A549 (cell line): ENCODE results near the gene ZFC3H1. TPM values are rescaled to one million over a fixed set of nuclear protein-coding genes. Genes with fewer than 3 reads are reported as not detected.

Experiments
- ATAC-seq, 2 experiments: fragments of 200-7000 bp in 1 of 2; fragments of >200 bp in 1 of 2; cut with Nextera tagmentation in 1 of 2; cut with Tn5 transposase in 1 of 2; 3 replicates each; pipeline versions ENCODE4 v1.8.0 to v1.9.1; 2018 to 2020; ENCODE audit warnings: mild to moderate bottlenecking in 1 of 2, moderate library complexity in 1 of 2
- CTCF ChIA-PET: fragments of 300-600 bp; sonication (Branson Sonifier 250); formaldehyde crosslinking; extraction: SDS; loops from one replicate; lab custom pipeline; 2021; ENCODE audit warnings: antibody characterized with exemption, inconsistent platforms; lab: Yijun Ruan, JAX
- POLR2A ChIA-PET: fragments of 350-600 bp; formaldehyde crosslinking; extraction: SDS; loops from one replicate; lab custom pipeline; 2021; ENCODE audit warnings: antibody characterized with exemption, inconsistent platforms; lab: Yijun Ruan, JAX
- DNase-seq, 2 experiments: peaks; one replicate each; pipeline versions ENCODE4 v3.0.0 to v3.0.0-alpha.2; 2011 to 2016; ENCODE audit warnings: low read depth in 1 of 2, low spot score in 1 of 2
- FAIRE-seq: peaks from 2 replicates; lab custom pipeline; 2011; peaks lifted over from hg19 to GRCh38; lab: Jason Lieb, UNC
- H3K27ac ChIP-seq, 2 experiments: fragments of >200 bp; sonication (Bioruptor Twin); formaldehyde crosslinking; 3 replicates each; pipeline ENCODE4 v1.5.1; 2016 to 2017
- H3K4me1 ChIP-seq: fragments of >200 bp; sonication (Bioruptor Twin); formaldehyde crosslinking; 3 replicates; pipeline ENCODE4 v1.6.1; 2016
- H3K4me2 ChIP-seq: fragments of >200 bp; sonication (Bioruptor Twin); formaldehyde crosslinking; 3 replicates; pipeline ENCODE4 v1.6.1; 2016
- H3K4me3 ChIP-seq: fragments of >200 bp; sonication (Bioruptor Twin); formaldehyde crosslinking; 3 replicates; pipeline ENCODE4 v1.5.1; 2016
- H3K9me3 ChIP-seq: fragments of >200 bp; sonication (Bioruptor Twin); formaldehyde crosslinking; 3 replicates; pipeline ENCODE4 v1.6.1; 2016
- BHLHE40 ChIP-seq: IDR thresholded peaks from 2 replicates; pipeline ENCODE4 v1.6.1; 2012; ENCODE audit warnings: low read depth, low read length, inconsistent platforms
- CEBPB ChIP-seq, 2 experiments: fragments of >200 bp in 1 of 2; sonication (Bioruptor Twin) in 1 of 2; formaldehyde crosslinking in 1 of 2; IDR thresholded peaks; 2 replicates each; pipeline ENCODE4 v1.6.1; 2012 to 2016
- CHD2 ChIP-seq: fragments of 150-350 bp; IDR thresholded peaks from 2 replicates; pipeline ENCODE4 v1.6.1; 2014; ENCODE audit warnings: low read length; ENCODE audit not compliant: partially characterized antibody
- CTCF ChIP-seq: fragments of >200 bp; sonication (Bioruptor Twin); formaldehyde crosslinking; IDR thresholded peaks from 3 replicates; pipeline ENCODE4 v1.5.1; 2016
- ESRRA ChIP-seq: fragments of 150-350 bp; IDR thresholded peaks from 2 replicates; pipeline ENCODE4 v1.6.1; 2014; ENCODE audit warnings: mild to moderate bottlenecking, low read length, borderline replicate concordance
- FOSB ChIP-seq: fragments of 250-450 bp; sonication (Bioruptor Pico); IDR thresholded peaks from 2 replicates; pipeline ENCODE4 v1.5.0; 2020; ENCODE audit warnings: mild to moderate bottlenecking, moderate library complexity
- FOXS1 ChIP-seq: fragments of 250-450 bp; sonication (Bioruptor Pico); IDR thresholded peaks from 2 replicates; pipeline ENCODE4 v1.5.0; 2020; ENCODE audit warnings: mild to moderate bottlenecking, moderate library complexity
- HOXA7 ChIP-seq: fragments of 250-450 bp; sonication (Bioruptor Pico); IDR thresholded peaks from 2 replicates; pipeline ENCODE4 v1.5.0; 2020; ENCODE audit warnings: mild to moderate bottlenecking, moderate library complexity
- HOXB5 ChIP-seq: fragments of 250-450 bp; sonication (Bioruptor Pico); IDR thresholded peaks from 2 replicates; pipeline ENCODE4 v1.5.0; 2020; ENCODE audit warnings: mild to moderate bottlenecking, moderate library complexity
- JUN ChIP-seq, 2 experiments: fragments of >200 bp; sonication (Bioruptor Twin); formaldehyde crosslinking; IDR thresholded peaks; 2 replicates in 1 of 2; 3 replicates in 1 of 2; pipeline ENCODE4 v1.6.1; 2016 to 2017
- KDM1A ChIP-seq: fragments of 200-600 bp; sonication (generic); IDR thresholded peaks from 2 replicates; pipeline ENCODE4 v1.6.1; 2016; ENCODE audit warnings: low read depth, mild to moderate bottlenecking
- KDM5A ChIP-seq: fragments of 200-600 bp; sonication (generic); IDR thresholded peaks from 2 replicates; pipeline ENCODE4 v1.6.1; 2016; ENCODE audit warnings: antibody characterized with exemption, mild to moderate bottlenecking
- MAX ChIP-seq: IDR thresholded peaks from 2 replicates; pipeline ENCODE4 v1.6.1; 2012
- MYC ChIP-seq: IDR thresholded peaks from 2 replicates; pipeline ENCODE4 v1.6.1; 2012; ENCODE audit warnings: mild to moderate bottlenecking, inconsistent platforms, low read length, improper control_type of control experiment, borderline replicate concordance
- NR3C1 ChIP-seq: fragments of >200 bp; sonication (Bioruptor Twin); formaldehyde crosslinking; IDR thresholded peaks from 3 replicates; pipeline ENCODE4 v1.6.1; 2017
- PBX3 ChIP-seq: IDR thresholded peaks from 2 replicates; pipeline ENCODE4 v1.6.1; 2012
- POLR2A ChIP-seq: IDR thresholded peaks from 2 replicates; pipeline ENCODE4 v1.6.1; 2012; ENCODE audit warnings: mild to moderate bottlenecking, low read length
- REST ChIP-seq: fragments of 200-600 bp; sonication (generic); IDR thresholded peaks from 2 replicates; pipeline ENCODE4 v1.6.1; 2016; ENCODE audit warnings: antibody characterized with exemption, mild to moderate bottlenecking, moderate library complexity
- RFX5 ChIP-seq: fragments of 450-650 bp; IDR thresholded peaks from 2 replicates; pipeline ENCODE4 v1.7.1; 2014; ENCODE audit warnings: antibody characterized with exemption, mild to moderate bottlenecking, moderate library complexity
- SMC3 ChIP-seq: fragments of >200 bp; sonication (Bioruptor Twin); formaldehyde crosslinking; IDR thresholded peaks from 3 replicates; pipeline ENCODE4 v1.6.1; 2018; ENCODE audit warnings: inconsistent platforms
- TFCP2L1 ChIP-seq: fragments of 250-450 bp; sonication (Bioruptor Pico); IDR thresholded peaks from 2 replicates; pipeline ENCODE4 v1.5.0; 2021; ENCODE audit warnings: mild to moderate bottlenecking
- ZC3H11A ChIP-seq: fragments of 450-650 bp; IDR thresholded peaks from 2 replicates; pipeline ENCODE4 v1.6.1; 2014; ENCODE audit warnings: antibody characterized with exemption, mild to moderate bottlenecking
- ZSCAN20 ChIP-seq: fragments of 250-450 bp; sonication (Bioruptor Pico); IDR thresholded peaks from 2 replicates; pipeline ENCODE4 v1.8.0; 2022; ENCODE audit warnings: mild to moderate bottlenecking, moderate library complexity
- WGBS: methylation state at CpG from one replicate; pipeline ENCODE4 v1.1.6; 2017; ENCODE audit errors: missing lambda C conversion rate; 5-methylcytosine and 5-hydroxymethylcytosine counted together
- polyA minus RNA-seq: library from RNA; depleted of rRNA, polyadenylated mRNA; stranded (reverse); fragments of >200 nt; gene quantifications from 2 replicates; pipeline ENCODE4 v1.2.3, GENCODE V29; 2011; rRNA and poly(A)+ RNA removed
- polyA plus RNA-seq, 4 experiments: library from polyadenylated mRNA; depleted of rRNA in 3 of 4; stranded (reverse); fragments of >200 nt; fragmentation: RNase III in 1 of 4; extraction: RNeasy Plus Mini Kit Qiagen cat#74134 plus additional on column Dnase treatment in 1 of 4; gene quantifications; 2 replicates in 3 of 4; 3 replicates in 1 of 4; pipeline ENCODE4 v1.2.3, GENCODE V29; 2011 to 2017
- TF ChIP-seq, protein P1 (sequence below): fragments of 150-350 bp; IDR thresholded peaks from 2 replicates; pipeline ENCODE4 v1.6.1; 2014; ENCODE audit warnings: low read depth, mild to moderate bottlenecking, low read length

The ZFC3H1 gene, protein sequence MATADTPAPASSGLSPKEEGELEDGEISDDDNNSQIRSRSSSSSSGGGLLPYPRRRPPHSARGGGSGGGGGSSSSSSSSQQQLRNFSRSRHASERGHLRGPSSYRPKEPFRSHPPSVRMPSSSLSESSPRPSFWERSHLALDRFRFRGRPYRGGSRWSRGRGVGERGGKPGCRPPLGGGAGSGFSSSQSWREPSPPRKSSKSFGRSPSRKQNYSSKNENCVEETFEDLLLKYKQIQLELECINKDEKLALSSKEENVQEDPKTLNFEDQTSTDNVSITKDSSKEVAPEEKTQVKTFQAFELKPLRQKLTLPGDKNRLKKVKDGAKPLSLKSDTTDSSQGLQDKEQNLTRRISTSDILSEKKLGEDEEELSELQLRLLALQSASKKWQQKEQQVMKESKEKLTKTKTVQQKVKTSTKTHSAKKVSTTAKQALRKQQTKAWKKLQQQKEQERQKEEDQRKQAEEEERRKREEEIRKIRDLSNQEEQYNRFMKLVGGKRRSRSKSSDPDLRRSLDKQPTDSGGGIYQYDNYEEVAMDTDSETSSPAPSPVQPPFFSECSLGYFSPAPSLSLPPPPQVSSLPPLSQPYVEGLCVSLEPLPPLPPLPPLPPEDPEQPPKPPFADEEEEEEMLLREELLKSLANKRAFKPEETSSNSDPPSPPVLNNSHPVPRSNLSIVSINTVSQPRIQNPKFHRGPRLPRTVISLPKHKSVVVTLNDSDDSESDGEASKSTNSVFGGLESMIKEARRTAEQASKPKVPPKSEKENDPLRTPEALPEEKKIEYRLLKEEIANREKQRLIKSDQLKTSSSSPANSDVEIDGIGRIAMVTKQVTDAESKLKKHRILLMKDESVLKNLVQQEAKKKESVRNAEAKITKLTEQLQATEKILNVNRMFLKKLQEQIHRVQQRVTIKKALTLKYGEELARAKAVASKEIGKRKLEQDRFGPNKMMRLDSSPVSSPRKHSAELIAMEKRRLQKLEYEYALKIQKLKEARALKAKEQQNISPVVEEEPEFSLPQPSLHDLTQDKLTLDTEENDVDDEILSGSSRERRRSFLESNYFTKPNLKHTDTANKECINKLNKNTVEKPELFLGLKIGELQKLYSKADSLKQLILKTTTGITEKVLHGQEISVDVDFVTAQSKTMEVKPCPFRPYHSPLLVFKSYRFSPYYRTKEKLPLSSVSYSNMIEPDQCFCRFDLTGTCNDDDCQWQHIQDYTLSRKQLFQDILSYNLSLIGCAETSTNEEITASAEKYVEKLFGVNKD (N-terminal part only)
- polyA plus RNA-seq (2011; rRNA removed), result 45.2 and 58.3 TPM in 2 replicates
- polyA plus RNA-seq (2012; cell fraction: cytosol; rRNA removed), result 5.9 and 6.9 TPM in 2 replicates
- 23.2 and 32.8 TPM in 2 replicates for polyA plus RNA-seq (2012; cell fraction: nucleus; rRNA removed)
- 15.2 to 18.9 TPM (median 17.3 TPM) in 3 replicates for polyA plus RNA-seq (2017; fragmentation: RNase III; extraction: RNeasy Plus Mini Kit Qiagen cat#74134 plus additional on column Dnase treatment)
- polyA minus RNA-seq, result 15.0 and 16.9 TPM in 2 replicates

DNA sequence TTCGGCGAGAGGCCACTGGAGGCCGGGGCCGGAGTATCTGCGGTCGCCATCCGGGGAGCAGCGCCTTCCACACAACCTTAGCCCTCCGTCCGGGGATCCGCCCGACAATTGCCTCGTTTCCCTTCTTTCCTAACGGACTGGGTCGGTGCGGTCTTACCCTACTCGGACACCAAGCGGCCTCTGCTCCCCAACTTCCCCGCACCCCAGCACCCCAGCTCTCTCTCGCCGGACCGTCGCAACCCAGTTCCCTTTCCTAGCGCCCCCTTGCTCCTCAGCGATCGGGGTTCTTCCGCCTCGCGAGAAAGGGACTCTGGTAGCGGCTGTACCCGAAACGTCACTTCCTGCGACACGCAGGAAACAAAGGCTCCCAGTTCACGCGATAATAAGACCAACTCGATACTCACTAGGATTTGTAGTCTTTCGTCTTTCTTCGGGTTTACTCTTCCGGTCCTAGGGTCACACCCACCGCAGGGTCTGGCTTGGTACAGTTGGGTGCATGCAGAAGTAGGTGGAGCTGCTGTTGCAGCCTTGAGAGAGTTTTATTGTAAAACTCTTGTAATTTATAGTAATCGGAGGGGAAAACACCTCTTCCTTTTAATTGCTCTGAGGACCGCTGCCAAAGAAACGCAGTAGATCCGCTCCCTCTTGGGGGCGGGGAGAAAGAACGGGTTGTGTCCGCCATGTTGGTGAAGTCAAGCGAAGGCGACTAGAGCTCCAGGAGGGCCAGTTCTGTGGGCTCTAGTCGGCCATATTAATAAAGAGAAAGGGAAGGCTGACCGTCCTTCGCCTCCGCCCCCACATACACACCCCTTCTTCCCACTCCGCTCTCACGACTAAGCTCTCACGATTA is at the start of gene ZFC3H1, which contains the start of gene THAP2:
TSS of gene ZFC3H1 (minus strand) at position 288 of the 850 bp plus-strand sequence. CDS start at position 50, 238 bp downstream.
TSS of gene THAP2 (plus strand) at position 741 of the 850 bp plus-strand sequence. CDS start 209 bp downstream, outside the sequence.
- Histone ChIP-seq H3K4me1 (peaks cover 18% of the 10 kb centered on the region; the same call in 2 of the 3 replicates), H3K9me3 (no peaks in the 10 kb centered on the region), H3K27ac (peak within 1 kb of the TSS; percentile 84 to 92), H3K4me3 (peak within 1 kb of the TSS; percentile 69), H3K4me2 (peak within 1 kb of the TSS; percentile 92)
- FAIRE-seq (peak; percentile 85), DNase-seq (peak; percentile 93 to 99), ATAC-seq (peak; percentile 93 to 96)
- ChIA-PET CTCF (interaction anchor here (0.7 to 2.9 kb wide), 14 partner anchors 17 to 271 kb away, joined by 3 to 23 read pairs (median 4); partner anchors contain the start of genes RAB21 and TMEM19), POLR2A (interaction anchor here (0.6 to 2.8 kb wide), 13 partner anchors 7 to 92 kb away, joined by 3 to 87 read pairs (median 5); partner anchors contain the start of genes RAB21 and TMEM19)
- WGBS, result 1% methylated on average over 56 of the region's 57 CpGs
- TF ChIP-seq NR3C1 (no peak), TFCP2L1 (no peak), REST (peak; percentile 97), RFX5 (no peak), HOXB5 (CRISPR knock-in tag) (no peak), PBX3 (no peak), ZC3H11A (0 out of 2 replicates have a peak, but pooled peaks have one; percentile 2), SMC3 (no peak), JUN (IDR thresholded peaks at IDR 0.05) (peak; percentile 56 to 82; a peak in 2 of 5 replicates), MYC (no peak), CEBPB (IDR thresholded peaks at IDR 0.05) (no peak), ZSCAN20 (no peak), KDM1A (no peak), CTCF (peak; percentile 21; the same call in 1 of the 3 replicates), FOXS1 (CRISPR knock-in tag) (no peak), BHLHE40 (no peak), CHD2 (peak; percentile 96), KDM5A (peak; percentile 52; the same call in 1 of the 2 replicates), HOXA7 (CRISPR knock-in tag) (peak; percentile 74; the same call in 1 of the 2 replicates), ESRRA (no peak), FOSB (peak; percentile 66; the same call in 1 of the 2 replicates), POLR2A (peak; percentile 92), MAX (peak; percentile 50)
- TF ChIP-seq, protein P1, sequence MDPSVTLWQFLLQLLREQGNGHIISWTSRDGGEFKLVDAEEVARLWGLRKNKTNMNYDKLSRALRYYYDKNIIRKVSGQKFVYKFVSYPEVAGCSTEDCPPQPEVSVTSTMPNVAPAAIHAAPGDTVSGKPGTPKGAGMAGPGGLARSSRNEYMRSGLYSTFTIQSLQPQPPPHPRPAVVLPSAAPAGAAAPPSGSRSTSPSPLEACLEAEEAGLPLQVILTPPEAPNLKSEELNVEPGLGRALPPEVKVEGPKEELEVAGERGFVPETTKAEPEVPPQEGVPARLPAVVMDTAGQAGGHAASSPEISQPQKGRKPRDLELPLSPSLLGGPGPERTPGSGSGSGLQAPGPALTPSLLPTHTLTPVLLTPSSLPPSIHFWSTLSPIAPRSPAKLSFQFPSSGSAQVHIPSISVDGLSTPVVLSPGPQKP, result no peak
